HCT116 (cell line): ENCODE measurements around the gene PNPLA2. TPM values are rescaled to one million over a fixed set of nuclear protein-coding genes. Genes with fewer than 3 reads are reported as not detected.

ENCODE experiments used
- ATAC-seq: fragments of 200-7000 bp; cut with Tn5 transposase; 2 replicates; pipeline ENCODE4 v1.9.1; 2020; ENCODE audit warnings: mild to moderate bottlenecking, moderate library complexity
- BruUV-seq: library from RNA; stranded (reverse); fragments of 400-500 nt; replicated peaks from 2 replicates; lab custom pipeline; 2021; lab: Mats Ljungman, UMichigan
- CTCF ChIA-PET: fragments of 300-600 bp; sonication (Branson Sonifier 250); formaldehyde crosslinking; loops from one replicate; lab custom pipeline; 2021; ENCODE audit warnings: antibody characterized with exemption; lab: Charles Lee
- POLR2A ChIA-PET: fragments of 300-600, 350-600 bp; sonication (Branson Sonifier 250); formaldehyde crosslinking; loops from one replicate; lab custom pipeline; 2021; ENCODE audit warnings: antibody characterized with exemption; lab: Charles Lee
- RAD21 ChIA-PET, 2 experiments: fragments of 300-600 bp; sonication (Branson Sonifier 250); formaldehyde crosslinking; loops; one replicate each; lab custom pipeline; 2023; ENCODE audit warnings: low total read pairs in 2 of 2; ENCODE audit not compliant: uncharacterized antibody in 2 of 2, unreplicated experiment in 2 of 2, low non-redundant PET in 1 of 2; lab: Charles Lee
- DNase-seq: peaks from one replicate; pipeline ENCODE4 v3.0.0-alpha.2; 2010; ENCODE audit warnings: low read depth, low spot score
- H2AFZ ChIP-seq: fragments of 200-600 bp; shearing (Covaris generic), sonication (generic); 2 replicates; pipeline ENCODE4 v1.6.1; 2017; ENCODE audit warnings: low read depth, mixed run types, mixed read lengths, antibody characterized with exemption, low read length; ENCODE audit not compliant: poor library complexity, severe bottlenecking
- H3K27ac ChIP-seq: 2 replicates; pipeline ENCODE4 v1.5.1; 2012; ENCODE audit warnings: low read depth, low read length
- H3K27me3 ChIP-seq: fragments of 200-600 bp; sonication (generic); 2 replicates; pipeline ENCODE4 v1.6.1; 2016; ENCODE audit warnings: mixed run types, low read length, mixed read lengths; ENCODE audit not compliant: insufficient read depth
- H3K36me3 ChIP-seq, 2 experiments: fragments of 200-500 bp in 1 of 2; fragments of 200-600 bp in 1 of 2; sonication (Bioruptor generic) in 1 of 2; sonication (generic) in 1 of 2; 2 replicates each; pipeline versions ENCODE4 v1.5.1 to v1.6.1; 2014 to 2016; ENCODE audit warnings: low read length in 2 of 2, inconsistent platforms in 1 of 2, mixed read lengths in 1 of 2, mixed run types in 1 of 2; ENCODE audit not compliant: insufficient read depth in 2 of 2, control insufficient read depth in 1 of 2
- H3K4me1 ChIP-seq, 2 experiments: fragments of 200-600 bp in 1 of 2; sonication (generic) in 1 of 2; 2 replicates each; pipeline versions ENCODE4 v1.5.1 to v1.6.1; 2012 to 2017; ENCODE audit warnings: low read length in 2 of 2, inconsistent platforms in 1 of 2, mild to moderate bottlenecking in 1 of 2, mixed read lengths in 1 of 2, mixed run types in 1 of 2, moderate library complexity in 1 of 2; ENCODE audit not compliant: insufficient read depth in 2 of 2, control insufficient read depth in 1 of 2
- H3K4me2 ChIP-seq: fragments of 200-600 bp; sonication (generic); 2 replicates; pipeline ENCODE4 v1.6.1; 2017; ENCODE audit warnings: mixed run types, low read length, mixed read lengths
- H3K4me3 ChIP-seq, 2 experiments: fragments of 200-600 bp in 1 of 2; sonication (generic) in 1 of 2; replicated peaks in 1 of 2; 2 replicates each; pipeline ENCODE4 v1.5.1; 2011 to 2016; ENCODE audit warnings: low read length in 2 of 2, control low read depth in 1 of 2, low read depth in 1 of 2, mild to moderate bottlenecking in 1 of 2, mixed read lengths in 1 of 2, mixed run types in 1 of 2
- H3K79me2 ChIP-seq: fragments of 200-600 bp; sonication (generic); 2 replicates; pipeline ENCODE4 v1.6.1; 2017; ENCODE audit warnings: mild to moderate bottlenecking, mixed run types, low read length, moderate library complexity, mixed read lengths; ENCODE audit not compliant: insufficient read depth
- H3K9ac ChIP-seq: fragments of 200-600 bp; sonication (generic); 2 replicates; pipeline ENCODE4 v1.6.1; 2016; ENCODE audit warnings: low read length, mixed read lengths
- H3K9me2 ChIP-seq: fragments of 200-600 bp; sonication (generic), shearing (Covaris generic); 2 replicates; pipeline ENCODE4 v1.6.1; 2017; ENCODE audit warnings: mixed run types, mild to moderate bottlenecking, moderate library complexity; ENCODE audit not compliant: insufficient read depth
- H3K9me3 ChIP-seq, 2 experiments: fragments of 200-500 bp in 1 of 2; fragments of 200-600 bp in 1 of 2; sonication (Bioruptor generic) in 1 of 2; sonication (generic) in 1 of 2; 2 replicates each; pipeline ENCODE4 v1.6.1; 2014 to 2017; ENCODE audit warnings: low read length in 2 of 2, mixed read lengths in 2 of 2, inconsistent platforms in 1 of 2, low read depth in 1 of 2, mild to moderate bottlenecking in 1 of 2, mixed run types in 1 of 2, moderate library complexity in 1 of 2; ENCODE audit not compliant: control insufficient read depth in 1 of 2, insufficient read depth in 1 of 2
- H4K20me1 ChIP-seq: fragments of 200-600 bp; sonication (generic), shearing (Covaris generic); 2 replicates; pipeline ENCODE4 v1.6.1; 2017; ENCODE audit warnings: mixed run types, mild to moderate bottlenecking, moderate library complexity; ENCODE audit not compliant: insufficient read depth
- CEBPB ChIP-seq: IDR thresholded peaks from 2 replicates; pipeline ENCODE4 v1.6.1; 2012; ENCODE audit warnings: low read depth
- CTCF ChIP-seq, 3 experiments: fragments of 200-600 bp in 1 of 3; sonication (generic) in 1 of 3; IDR thresholded peaks in 2 of 3; conservative IDR thresholded peaks in 1 of 3; 2 replicates each; pipeline ENCODE4 v1.5.1; 2012 to 2017; ENCODE audit warnings: low read depth in 2 of 3, low read length in 2 of 3, antibody characterized with exemption in 1 of 3, borderline replicate concordance in 1 of 3, control low read depth in 1 of 3, mild to moderate bottlenecking in 1 of 3, mixed read lengths in 1 of 3, mixed run types in 1 of 3, moderate library complexity in 1 of 3; ENCODE audit not compliant: insufficient read depth in 1 of 3
- MAX ChIP-seq: IDR thresholded peaks from 2 replicates; pipeline ENCODE4 v1.6.1; 2012
- POLR2AphosphoS5 ChIP-seq: IDR thresholded peaks from 2 replicates; pipeline ENCODE4 v1.6.1; 2011; ENCODE audit warnings: mild to moderate bottlenecking, low read depth, low read length, moderate library complexity
- SIN3A ChIP-seq: IDR thresholded peaks from 2 replicates; pipeline ENCODE4 v1.6.1; 2012; ENCODE audit warnings: low read depth
- TCF7L2 ChIP-seq: IDR thresholded peaks from 2 replicates; pipeline ENCODE4 v1.7.0; 2011; ENCODE audit warnings: borderline replicate concordance, inconsistent platforms; ENCODE audit not compliant: insufficient read depth, insufficient read length; ENCODE audit errors: extremely low read depth
- YY1 ChIP-seq: IDR thresholded peaks from 2 replicates; pipeline ENCODE4 v1.6.1; 2011; ENCODE audit warnings: low read length, low read depth, moderate library complexity, mild to moderate bottlenecking; ENCODE audit not compliant: insufficient replicate concordance; ENCODE audit errors: extremely low read depth
- ZNF274 ChIP-seq: fragments of 200-500 bp; sonication (Bioruptor generic); IDR thresholded peaks from 2 replicates; pipeline ENCODE4 v1.6.1; 2014; ENCODE audit warnings: mild to moderate bottlenecking, low read depth, low read length, inconsistent platforms
- intact Hi-C: fragments of 100-400 bp; cut with micrococcal nuclease; formaldehyde crosslinking; loops from 2 replicates; pipeline ENCODE4 v1.10.0; 2022
- total RNA-seq: library from RNA; stranded (reverse); gene quantifications from one replicate; pipeline ENCODE4 v1.2.1, GENCODE V29; 2021; ENCODE audit not compliant: unreplicated experiment

Gene PNPLA2
- total RNA-seq, 1 experiment from 2014 or later: 124 TPM

GRCh38 chr11:794766-795633 lies 23.7 kb upstream of the PNPLA2 start:
- BruUV-seq: no TSS peak
- H3K4me3 ChIP-seq: peak overlapping the region; percentile 86 to 92

More at GRCh38 chr11:794766-795633, 23.7 kb upstream of the PNPLA2 start:
- H3K36me3 ChIP-seq: peaks cover 0 to 4% of the 10 kb centered on the region in 2 experiments; a peak in 1 of 4 replicates
- TF ChIP-seq TCF7L2: no peak
- TF ChIP-seq ZNF274: no peak
- TF ChIP-seq MAX: no peak
- no peak for TF ChIP-seq CEBPB
- 0 out of 2 replicates have a peak, but pooled peaks have one; percentile 23 for TF ChIP-seq POLR2AphosphoS5
- no peak for TF ChIP-seq YY1
- TF ChIP-seq SIN3A: no peak
- no peak for TF ChIP-seq CTCF (IDR thresholded peaks at IDR 0.05 in 2 of 3, conservative IDR thresholded peaks at IDR 0.05 in 1 of 3; ENCODE audit: borderline replicate concordance in 1 of 3, insufficient read depth in 1 of 3, low read depth in 2 of 3, low read length in 2 of 3)
- TF ChIP-seq, all 23 proteins: peak for 1
- Histone ChIP-seq H3K9me3 (no peaks in the 10 kb centered on the region), H4K20me1 (no peaks in the 10 kb centered on the region), H3K4me1 (peaks cover 23 to 52% of the 10 kb centered on the region in 2 experiments), H2AFZ (no peak overlapping the region), H3K27me3 (no peaks in the 10 kb centered on the region), H3K9me2 (no peaks in the 10 kb centered on the region), H3K27ac (peak overlapping the region; percentile 91), H3K9ac (peak overlapping the region; percentile 94), H3K4me2 (peak overlapping the region; percentile 97), H3K79me2 (peaks cover 29% of the 10 kb centered on the region)
- DNase-seq (no peak), ATAC-seq (peak; percentile 26)
- intact Hi-C loops: no loop called here
- POLR2A ChIA-PET: interaction anchor here (0.9 to 2.9 kb wide), 6 partner anchors 9 to 40 kb away, joined by 3 to 25 read pairs (median 6); partner anchors contain the start of gene RPLP2
- CTCF ChIA-PET: interaction anchor here (0.6 to 1.1 kb wide), 3 partner anchors 11 to 156 kb away, joined by 3 to 6 read pairs (median 3); no protein-coding TSS in a partner anchor
- RAD21 ChIA-PET: interaction anchor here in 1 of 2 experiments (0.6 kb wide), 1 partner anchor 40 kb away, joined by 3 read pairs; no protein-coding TSS in a partner anchor
